Liver (tissue), 9 donors: ENCODE data around the gene USHBP1. TPM values are rescaled to one million over a fixed set of nuclear protein-coding genes. Genes with fewer than 3 reads are reported as not detected.

ENCODE experiments used
- DNase-seq: peaks from one replicate; pipeline ENCODE4 v3.0.0-alpha.2; 2017; ENCODE audit warnings: low spot score
- H3K27ac ChIP-seq, 2 donors: one replicate each; pipeline ENCODE4 v1.7.0; 2013; ENCODE audit warnings: inconsistent platforms in 2 of 2, low read length in 2 of 2, control low read depth in 1 of 2, low read depth in 1 of 2, mild to moderate bottlenecking in 1 of 2
- H3K27me3 ChIP-seq, 4 donors: one replicate each; pipeline versions ENCODE4 v1.6.1 to v1.7.0; 2013; ENCODE audit warnings: low read length in 3 of 4, inconsistent platforms in 1 of 4, mild to moderate bottlenecking in 1 of 4, moderate library complexity in 1 of 4; ENCODE audit not compliant: control insufficient read depth in 4 of 4, insufficient read depth in 4 of 4
- H3K36me3 ChIP-seq, 4 donors: one replicate each; pipeline versions ENCODE4 v1.6.1 to v1.7.0; 2013; ENCODE audit warnings: low read length in 3 of 4, mild to moderate bottlenecking in 3 of 4, low read depth in 1 of 4, moderate library complexity in 1 of 4; ENCODE audit not compliant: control insufficient read depth in 4 of 4, insufficient read depth in 3 of 4
- H3K4me1 ChIP-seq, 4 donors: one replicate each; pipeline versions ENCODE4 v1.6.1 to v1.7.0; 2013; ENCODE audit warnings: low read length in 3 of 4, mild to moderate bottlenecking in 3 of 4, moderate library complexity in 1 of 4; ENCODE audit not compliant: control insufficient read depth in 4 of 4, insufficient read depth in 4 of 4
- H3K4me3 ChIP-seq, 3 donors: one replicate each; pipeline versions ENCODE4 v1.6.1 to v1.7.0; 2013; ENCODE audit warnings: low read length in 3 of 3, control low read depth in 1 of 3, low read depth in 1 of 3, mild to moderate bottlenecking in 1 of 3
- H3K9ac ChIP-seq, 2 donors: one replicate each; pipeline ENCODE4 v1.7.0; 2013; ENCODE audit warnings: low read length in 2 of 2, mild to moderate bottlenecking in 2 of 2, moderate library complexity in 2 of 2, control low read depth in 1 of 2, low read depth in 1 of 2
- H3K9me3 ChIP-seq, 4 donors: one replicate each; pipeline versions ENCODE4 v1.6.1 to v1.7.0; 2013; ENCODE audit warnings: low read length in 3 of 4; ENCODE audit not compliant: control insufficient read depth in 4 of 4
- ATF3 ChIP-seq: IDR thresholded peaks from 2 replicates; pipeline ENCODE4 v1.6.1; 2016; ENCODE audit warnings: antibody characterized with exemption
- CTCF ChIP-seq: fragments of 150-350 bp; IDR thresholded peaks from 2 replicates; pipeline ENCODE4 v1.5.1; 2017; ENCODE audit warnings: improper control_type of control experiment, low read depth, low read length; ENCODE audit not compliant: missing input control
- EGR1 ChIP-seq, 2 donors: IDR thresholded peaks; 2 replicates each; pipeline ENCODE4 v1.6.1; 2016 to 2018; ENCODE audit warnings: antibody characterized with exemption in 2 of 2, low read depth in 2 of 2
- FOXA1 ChIP-seq: IDR thresholded peaks from 2 replicates; pipeline ENCODE4 v1.6.1; 2016; ENCODE audit warnings: antibody characterized with exemption
- FOXA2 ChIP-seq: IDR thresholded peaks from 2 replicates; pipeline ENCODE4 v1.6.1; 2016; ENCODE audit warnings: antibody characterized with exemption
- GABPA ChIP-seq, 2 donors: IDR thresholded peaks in 1 of 2; conservative IDR thresholded peaks in 1 of 2; 2 replicates each; pipeline ENCODE4 v1.6.1; 2016; ENCODE audit warnings: antibody characterized with exemption in 2 of 2, mild to moderate bottlenecking in 1 of 2, moderate library complexity in 1 of 2
- HNF4A ChIP-seq, 2 donors: conservative IDR thresholded peaks; 2 replicates each; pipeline ENCODE4 v1.6.1; 2016; ENCODE audit warnings: antibody characterized with exemption in 2 of 2, mild to moderate bottlenecking in 2 of 2
- JUND ChIP-seq, 2 donors: IDR thresholded peaks; 2 replicates each; pipeline ENCODE4 v1.6.1; 2016; ENCODE audit warnings: antibody characterized with exemption in 2 of 2
- RAD21 ChIP-seq, 2 donors: IDR thresholded peaks; 2 replicates each; pipeline ENCODE4 v1.6.1; 2016; ENCODE audit warnings: antibody characterized with exemption in 2 of 2, mild to moderate bottlenecking in 2 of 2
- RXRA ChIP-seq, 2 donors: IDR thresholded peaks; 2 replicates each; pipeline ENCODE4 v1.6.1; 2017 to 2018; ENCODE audit warnings: antibody characterized with exemption in 2 of 2, mild to moderate bottlenecking in 1 of 2
- SP1 ChIP-seq: IDR thresholded peaks from 2 replicates; pipeline ENCODE4 v1.6.1; 2018; ENCODE audit warnings: antibody characterized with exemption, mild to moderate bottlenecking
- TAF1 ChIP-seq: conservative IDR thresholded peaks from 2 replicates; pipeline ENCODE4 v1.6.1; 2016; ENCODE audit warnings: antibody characterized with exemption, mild to moderate bottlenecking
- YY1 ChIP-seq: IDR thresholded peaks from 2 replicates; pipeline ENCODE4 v1.6.1; 2016; ENCODE audit warnings: antibody characterized with exemption, mild to moderate bottlenecking
- ZBTB33 ChIP-seq: IDR thresholded peaks from 2 replicates; pipeline ENCODE4 v1.6.1; 2016; ENCODE audit warnings: antibody characterized with exemption
- WGBS: extraction: QIAGEN DNeasy Blood & Tissue Kit; methylation state at CpG from one replicate; pipeline ENCODE4 v1.1.7; 2013; 5-methylcytosine and 5-hydroxymethylcytosine counted together
- polyA plus RNA-seq, 2 donors: library from polyadenylated mRNA; stranded (reverse) in 1 of 2; unstranded in 1 of 2; fragments of 200-250 nt in 1 of 2; fragments of >200 nt in 1 of 2; fragmentation: Nextera tagmentation in 1 of 2; extraction: Ambion mirVana in 1 of 2; gene quantifications; one replicate each; pipeline versions ENCODE4 v1.2.1 to v1.2.3, GENCODE V29; 2013 to 2015
- total RNA-seq, 2 donors: library from RNA; depleted of rRNA; stranded (reverse); fragments of >200 nt; gene quantifications; one replicate each; pipeline ENCODE4 v1.2.3, GENCODE V29; 2014
- TF ChIP-seq, protein P1 (sequence below): IDR thresholded peaks from 2 replicates; pipeline ENCODE4 v1.6.1; 2016; ENCODE audit warnings: antibody characterized with exemption, mild to moderate bottlenecking
- donor health status: healthy.
- donor health status: healthy.
- donor health status: healthy.
- donor health status: healthy.
- donor health status: healthy.

The USHBP1 gene
- total and polyA plus RNA-seq, 4 donors: 1.2 to 2.6 (median 1.9) TPM

DNA sequence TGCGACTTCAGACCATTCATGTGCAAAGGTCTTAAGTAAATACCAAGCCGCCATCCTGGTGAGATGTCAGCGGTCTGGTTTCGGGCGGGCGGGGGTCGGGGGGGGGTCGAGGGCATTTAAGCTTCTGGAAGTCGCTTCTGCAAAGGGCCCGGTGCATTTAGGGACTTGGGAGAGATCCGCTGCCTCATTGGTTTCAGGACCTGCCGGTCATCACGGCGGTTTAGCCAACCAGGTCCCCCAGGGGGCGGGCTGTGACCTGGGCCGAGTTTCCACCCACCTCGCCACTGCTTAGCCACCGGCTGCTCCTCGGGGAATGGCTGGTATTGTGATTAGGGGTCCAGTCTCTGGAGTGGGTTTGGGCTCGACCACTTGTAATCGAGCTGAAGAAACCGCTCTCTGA, 24.9 kb upstream of the USHBP1 start:
- Histone ChIP-seq H3K9ac (no peak overlapping the region), H3K36me3 (peaks cover 0 to 4% (median 2%) of the 10 kb centered on the region in 4 donors), H3K4me3 (no peak overlapping the region), H3K4me1 (no peaks in the 10 kb centered on the region), H3K9me3 (no peaks in the 10 kb centered on the region), H3K27me3 (no peaks in the 10 kb centered on the region), H3K27ac (no peak overlapping the region)
- DNase-seq: peak; percentile 81
- no peak for TF ChIP-seq GABPA (IDR thresholded peaks at IDR 0.05 in 1 of 2, conservative IDR thresholded peaks at IDR 0.05 in 1 of 2)
- peak; percentile 19 for TF ChIP-seq SP1
- TF ChIP-seq FOXA2: no peak
- no peak for TF ChIP-seq ZBTB33
- no peak for TF ChIP-seq FOXA1
- 22% methylated on average over 22 of the region's 22 CpGs for WGBS

DNA sequence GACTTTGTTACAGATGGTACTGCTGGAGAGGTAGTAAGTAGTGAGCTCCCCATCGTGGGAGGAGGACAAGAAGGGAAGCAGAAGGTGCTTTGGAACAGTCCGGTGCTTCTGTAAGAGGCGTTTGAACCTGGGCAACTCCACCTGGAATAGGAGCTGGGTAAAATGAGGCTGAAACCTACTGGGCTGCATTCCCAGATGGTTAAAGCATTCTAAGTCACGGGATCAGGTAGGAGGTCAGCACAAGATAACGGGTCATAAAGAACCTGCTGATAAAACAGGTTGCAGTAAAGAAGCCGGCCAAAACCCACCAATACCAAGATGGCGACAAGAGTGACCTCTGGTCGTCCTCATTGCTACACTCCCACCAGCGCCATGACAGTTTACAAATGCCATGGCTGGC, 22.2 kb upstream of the USHBP1 start:
- H3K27ac ChIP-seq: no peak overlapping the region
- H3K27me3 ChIP-seq: no peaks in the 10 kb centered on the region
- no peak for DNase-seq
- 90% methylated on average over 9 of the region's 9 CpGs for WGBS
- H3K9me3 ChIP-seq: no peaks in the 10 kb centered on the region
- no peak overlapping the region for H3K4me3 ChIP-seq
- TF ChIP-seq TAF1 (no peak), CTCF (no peak), RXRA (IDR thresholded peaks at IDR 0.05) (no peak), HNF4A (conservative IDR thresholded peaks at IDR 0.05) (no peak), YY1 (no peak), EGR1 (IDR thresholded peaks at IDR 0.05; ENCODE audit: low read depth in 2 of 2) (no peak), ATF3 (no peak), RAD21 (IDR thresholded peaks at IDR 0.05) (no peak), JUND (IDR thresholded peaks at IDR 0.05) (no peak), GABPA (IDR thresholded peaks at IDR 0.05 in 1 of 2, conservative IDR thresholded peaks at IDR 0.05 in 1 of 2) (no peak), FOXA2 (no peak), SP1 (no peak), ZBTB33 (no peak)
- TF ChIP-seq, protein P1, sequence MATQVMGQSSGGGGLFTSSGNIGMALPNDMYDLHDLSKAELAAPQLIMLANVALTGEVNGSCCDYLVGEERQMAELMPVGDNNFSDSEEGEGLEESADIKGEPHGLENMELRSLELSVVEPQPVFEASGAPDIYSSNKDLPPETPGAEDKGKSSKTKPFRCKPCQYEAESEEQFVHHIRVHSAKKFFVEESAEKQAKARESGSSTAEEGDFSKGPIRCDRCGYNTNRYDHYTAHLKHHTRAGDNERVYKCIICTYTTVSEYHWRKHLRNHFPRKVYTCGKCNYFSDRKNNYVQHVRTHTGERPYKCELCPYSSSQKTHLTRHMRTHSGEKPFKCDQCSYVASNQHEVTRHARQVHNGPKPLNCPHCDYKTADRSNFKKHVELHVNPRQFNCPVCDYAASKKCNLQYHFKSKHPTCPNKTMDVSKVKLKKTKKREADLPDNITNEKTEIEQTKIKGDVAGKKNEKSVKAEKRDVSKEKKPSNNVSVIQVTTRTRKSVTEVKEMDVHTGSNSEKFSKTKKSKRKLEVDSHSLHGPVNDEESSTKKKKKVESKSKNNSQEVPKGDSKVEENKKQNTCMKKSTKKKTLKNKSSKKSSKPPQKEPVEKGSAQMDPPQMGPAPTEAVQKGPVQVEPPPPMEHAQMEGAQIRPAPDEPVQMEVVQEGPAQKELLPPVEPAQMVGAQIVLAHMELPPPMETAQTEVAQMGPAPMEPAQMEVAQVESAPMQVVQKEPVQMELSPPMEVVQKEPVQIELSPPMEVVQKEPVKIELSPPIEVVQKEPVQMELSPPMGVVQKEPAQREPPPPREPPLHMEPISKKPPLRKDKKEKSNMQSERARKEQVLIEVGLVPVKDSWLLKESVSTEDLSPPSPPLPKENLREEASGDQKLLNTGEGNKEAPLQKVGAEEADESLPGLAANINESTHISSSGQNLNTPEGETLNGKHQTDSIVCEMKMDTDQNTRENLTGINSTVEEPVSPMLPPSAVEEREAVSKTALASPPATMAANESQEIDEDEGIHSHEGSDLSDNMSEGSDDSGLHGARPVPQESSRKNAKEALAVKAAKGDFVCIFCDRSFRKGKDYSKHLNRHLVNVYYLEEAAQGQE: no peak
- H3K4me1 ChIP-seq: peaks cover 3 to 12% (median 6%) of the 10 kb centered on the region in 4 donors
- no peaks in the 10 kb centered on the region for H3K36me3 ChIP-seq
- no peak overlapping the region for H3K9ac ChIP-seq
